CD4-positive, alpha-beta T cell treated with Interleukin-21 for 1 hour (primary cell): ENCODE measurements around the gene SEC16A.

Experiments
- DNase-seq: peaks from one replicate; pipeline ENCODE4 v3.0.0-alpha.2; 2020

The SEC16A gene

DNA sequence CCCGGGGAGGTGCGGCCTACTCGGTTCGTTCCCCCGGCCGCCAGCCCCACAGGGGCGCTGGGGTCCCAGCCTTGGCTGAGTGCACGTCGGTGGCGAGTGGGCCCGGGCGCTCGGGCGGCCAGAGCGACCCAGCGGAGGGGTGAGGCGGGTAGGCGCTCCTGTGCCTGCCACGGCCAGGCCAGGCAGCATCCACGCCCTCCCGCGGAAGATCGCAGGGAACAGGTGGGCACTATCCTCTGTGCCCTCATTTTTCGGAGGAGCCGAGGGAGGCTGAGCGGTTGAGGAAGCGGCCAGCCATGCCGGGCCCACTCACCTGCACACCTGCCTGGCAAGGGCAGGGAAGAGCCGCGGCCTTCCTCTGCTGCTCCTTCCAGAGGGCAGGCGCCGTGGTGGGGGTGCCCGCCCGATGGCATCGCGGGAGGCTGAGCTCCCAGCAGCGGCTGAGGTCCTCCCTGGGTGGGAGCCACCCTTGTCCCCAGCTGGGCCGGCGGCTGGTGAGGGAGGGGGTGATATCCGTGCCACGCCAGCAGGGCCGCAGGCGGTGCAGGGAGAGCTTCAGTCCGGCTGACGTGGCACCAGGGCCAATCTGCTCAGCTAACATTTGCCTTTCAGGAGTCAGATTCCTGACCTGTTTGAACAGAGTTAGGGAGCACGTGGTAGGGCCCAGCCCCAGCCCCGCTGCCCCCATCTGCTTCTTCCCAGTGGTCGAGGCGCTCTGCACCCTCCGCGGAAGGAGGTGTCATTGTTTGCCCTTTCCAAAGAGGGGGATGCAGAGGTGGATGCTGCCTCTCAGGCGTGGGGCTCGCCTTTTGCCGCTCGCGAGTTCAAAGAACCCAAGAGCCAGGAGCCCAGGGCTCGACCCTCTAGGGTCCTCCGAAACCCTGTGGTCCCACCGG, 1.6 kb upstream of the SEC16A start:
- no peak for DNase-seq

DNA sequence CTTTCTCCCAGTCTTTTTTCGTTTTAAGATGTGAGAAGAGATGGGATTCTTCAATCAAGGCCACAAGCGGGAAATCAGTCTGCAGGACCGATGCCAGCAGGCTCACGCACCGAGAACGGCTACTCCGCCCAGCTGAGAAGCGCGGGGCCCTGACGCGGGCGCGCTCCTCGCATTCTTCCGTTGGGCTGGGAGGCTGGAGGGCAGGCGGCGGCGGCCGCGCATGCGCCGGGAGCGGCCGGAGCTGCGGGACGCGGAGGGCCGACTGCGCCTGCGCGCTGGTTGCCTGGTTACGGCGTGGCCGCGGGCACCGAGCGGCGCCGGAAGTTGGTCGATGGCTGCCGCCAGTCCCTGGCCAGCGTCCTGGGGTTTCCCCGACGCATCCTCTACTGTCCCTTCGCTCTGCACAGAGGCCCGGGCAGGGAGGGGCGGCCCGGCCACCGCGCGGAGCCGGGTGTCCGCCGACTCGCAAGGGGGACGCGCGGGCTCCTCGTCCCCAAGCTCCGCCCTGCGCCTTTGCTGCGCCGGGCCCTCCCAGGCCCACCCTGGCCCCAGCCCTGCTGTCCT, 831 bp upstream of the SEC16A start:
- peak; percentile 95 for DNase-seq

DNA sequence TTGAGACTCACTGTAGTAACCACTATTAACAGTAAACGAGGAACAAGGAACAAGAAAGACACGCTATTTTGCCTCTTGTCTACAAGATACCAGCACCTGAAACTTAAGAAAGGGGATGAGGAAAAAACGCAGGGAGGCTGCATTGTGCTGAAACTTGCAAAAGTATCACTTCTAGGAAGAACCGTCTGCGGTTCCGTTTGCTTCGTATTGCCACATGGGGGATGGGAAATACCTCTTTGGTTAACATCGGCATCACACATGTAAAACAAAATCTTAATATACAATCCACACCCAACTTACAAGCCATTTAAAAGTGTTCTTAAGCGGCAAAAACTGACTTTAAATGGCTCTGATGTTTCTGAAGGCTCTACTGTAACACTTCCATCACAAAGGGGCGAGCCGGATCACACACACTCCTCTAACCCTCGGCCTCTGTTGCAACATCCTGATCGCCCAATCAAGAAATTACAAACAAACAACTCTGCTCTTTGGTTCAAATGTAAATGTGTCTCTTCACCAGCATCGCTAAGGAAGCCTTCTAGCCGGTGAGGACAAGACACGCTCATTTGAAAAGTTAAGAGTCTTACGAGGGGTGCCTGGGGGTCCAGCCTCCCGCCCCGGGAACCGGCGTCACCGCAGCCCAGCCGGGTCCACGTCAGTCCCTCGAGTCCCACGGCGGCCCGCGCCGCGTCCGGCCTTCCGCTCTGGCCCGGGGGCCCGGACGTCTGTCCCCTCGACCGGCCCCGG, 621 bp downstream of the SEC16A start:
- DNase-seq, result peak; percentile 76

DNA sequence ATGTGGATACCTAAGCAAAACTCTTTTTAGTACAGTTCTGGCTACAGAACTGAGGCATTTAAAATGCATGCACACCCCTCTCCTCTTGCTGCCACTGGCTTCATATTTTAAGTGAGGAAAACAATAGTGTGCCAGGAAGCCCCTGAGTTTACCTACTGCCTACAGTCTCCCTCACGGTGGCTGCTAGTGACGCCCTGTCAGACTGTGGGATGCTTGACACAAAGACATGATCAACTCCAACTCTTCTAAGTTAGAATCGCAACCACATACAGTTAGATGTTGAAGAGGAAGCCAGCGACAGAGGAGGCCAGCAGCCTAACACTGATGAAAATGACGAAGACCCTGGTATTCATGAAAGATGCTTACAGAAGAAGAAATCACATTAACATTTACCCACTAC, 1.3 kb downstream of the SEC16A start:
- DNase-seq, result peak; percentile 25

DNA sequence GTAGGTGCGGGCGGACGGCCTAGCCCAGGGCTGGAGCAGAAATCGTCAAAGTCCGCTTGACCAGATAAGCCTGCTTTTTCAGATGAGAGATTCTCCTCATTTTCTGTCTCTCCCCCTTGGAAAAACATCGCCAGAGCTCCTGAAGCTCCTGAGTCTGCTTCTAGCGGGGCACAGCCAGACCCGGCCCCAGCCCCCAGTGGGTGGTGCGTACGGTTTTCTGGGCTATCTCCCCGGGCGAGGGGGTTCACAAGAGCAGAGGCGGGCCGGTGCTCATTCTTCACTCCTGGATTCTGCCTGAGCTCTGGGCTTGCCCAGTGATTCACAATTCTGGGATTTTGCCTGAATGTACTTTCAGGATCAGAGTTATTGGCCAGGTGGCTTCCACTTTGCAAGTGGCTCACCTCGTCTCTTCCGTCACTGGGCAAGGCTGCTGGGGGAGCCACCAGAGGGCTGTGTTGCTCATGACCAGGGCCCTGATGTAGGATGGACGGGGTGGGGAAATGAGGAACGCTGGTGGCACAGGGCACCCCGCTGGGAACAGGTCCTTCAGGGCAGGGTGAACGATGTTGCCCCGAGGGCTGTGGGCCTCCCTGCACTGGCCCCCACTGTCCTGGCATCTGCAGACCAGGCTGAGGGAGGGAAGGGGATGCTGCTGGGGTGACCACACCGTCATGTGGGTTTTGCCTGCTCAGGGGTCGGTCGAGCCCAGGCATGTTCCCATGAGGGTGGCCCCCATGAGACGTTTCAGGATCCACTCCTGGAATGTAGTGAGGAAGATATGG, 6.3 kb downstream of the SEC16A start:
- DNase-seq, result no peak

DNA sequence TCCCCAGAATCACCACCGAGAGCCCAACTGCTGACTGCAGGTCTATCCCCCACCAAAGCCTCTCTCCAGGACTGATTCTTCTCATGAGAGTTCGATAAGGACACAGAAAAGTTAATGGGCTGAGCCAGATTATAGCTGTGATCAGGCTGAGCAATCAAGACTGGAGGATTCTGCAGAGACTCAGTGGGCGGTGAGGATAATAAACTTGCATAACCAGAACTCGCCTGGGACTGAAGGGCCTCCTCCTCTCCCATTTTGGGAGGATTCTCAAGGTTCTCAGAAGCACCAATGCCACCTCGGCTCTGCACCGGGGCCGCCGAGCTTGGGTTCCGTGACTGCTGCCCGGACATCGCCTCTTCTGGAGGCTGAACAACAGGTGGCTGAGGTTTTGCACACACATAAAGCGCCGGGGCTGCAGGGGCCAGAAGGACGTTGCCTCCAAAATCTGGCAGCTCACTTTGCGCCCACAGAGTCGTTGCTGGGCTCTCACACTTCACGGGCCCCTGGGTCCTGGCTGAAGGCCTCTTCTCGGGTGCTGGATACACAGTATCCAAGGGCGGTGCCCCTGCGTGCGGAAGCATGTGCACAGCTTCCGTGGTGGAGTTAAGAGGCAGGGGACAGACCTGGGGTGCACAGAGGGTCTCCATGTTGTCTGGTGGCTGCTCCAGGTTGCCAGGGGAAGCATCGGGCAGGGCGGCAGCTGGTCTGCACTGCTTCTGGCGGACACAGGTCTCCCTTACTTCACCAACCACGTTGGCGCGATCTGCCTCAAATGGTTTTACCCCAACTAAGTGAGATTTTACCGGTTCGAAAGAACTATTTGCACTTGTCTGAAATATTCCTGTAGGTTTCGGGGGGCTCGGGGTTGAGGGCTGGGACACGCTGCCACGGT, 7.6 kb downstream of the SEC16A start:
- no peak for DNase-seq

DNA sequence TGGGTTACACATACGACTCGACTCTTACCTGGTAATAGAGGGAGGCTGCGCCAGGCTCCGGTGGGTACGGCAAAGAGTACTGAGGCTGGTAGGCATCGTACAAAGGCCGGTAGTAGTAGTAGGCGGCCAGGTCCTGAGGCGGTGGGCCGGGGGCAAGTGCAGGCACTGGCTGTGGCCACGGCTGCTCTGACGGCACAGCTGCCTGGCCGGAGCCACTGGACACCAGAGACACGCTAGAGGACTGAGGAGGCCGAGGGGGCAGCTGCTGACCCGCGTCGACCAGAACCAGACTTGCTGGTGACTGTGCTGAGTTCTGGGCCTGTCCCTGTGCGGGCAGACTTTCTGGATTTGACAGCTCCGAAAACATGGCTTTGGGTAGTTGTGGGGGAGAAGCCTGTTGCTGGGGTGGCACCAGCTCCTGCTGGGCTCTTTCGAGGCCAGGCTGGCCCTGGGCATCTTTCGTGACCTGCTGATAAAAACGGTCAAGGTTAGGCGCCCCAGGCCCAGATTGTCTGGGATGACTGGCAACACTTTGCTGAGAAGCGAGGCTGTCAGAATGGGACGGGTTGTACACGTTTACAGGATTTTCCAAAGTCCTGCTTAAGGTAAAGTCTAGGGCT, 8.7 kb downstream of the SEC16A start:
- no peak for DNase-seq

DNA sequence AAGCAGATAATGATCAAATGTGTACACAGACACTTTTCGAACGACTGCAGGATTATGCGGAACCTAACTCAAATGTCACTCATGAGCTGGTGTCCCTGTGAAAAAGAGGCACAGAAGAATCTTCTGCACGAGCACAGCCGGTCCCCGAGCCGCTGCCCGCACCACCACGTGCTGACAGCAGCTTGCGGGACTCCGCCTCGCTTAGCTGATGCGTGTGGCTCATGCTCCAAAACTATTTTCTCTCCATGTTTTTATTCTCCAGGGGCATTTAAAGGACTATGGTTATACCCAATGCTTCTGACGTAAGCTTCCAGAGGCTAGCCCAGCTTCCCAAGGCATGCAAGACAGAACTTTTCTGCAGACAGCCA, 9.5 kb downstream of the SEC16A start:
- DNase-seq, result no peak

DNA sequence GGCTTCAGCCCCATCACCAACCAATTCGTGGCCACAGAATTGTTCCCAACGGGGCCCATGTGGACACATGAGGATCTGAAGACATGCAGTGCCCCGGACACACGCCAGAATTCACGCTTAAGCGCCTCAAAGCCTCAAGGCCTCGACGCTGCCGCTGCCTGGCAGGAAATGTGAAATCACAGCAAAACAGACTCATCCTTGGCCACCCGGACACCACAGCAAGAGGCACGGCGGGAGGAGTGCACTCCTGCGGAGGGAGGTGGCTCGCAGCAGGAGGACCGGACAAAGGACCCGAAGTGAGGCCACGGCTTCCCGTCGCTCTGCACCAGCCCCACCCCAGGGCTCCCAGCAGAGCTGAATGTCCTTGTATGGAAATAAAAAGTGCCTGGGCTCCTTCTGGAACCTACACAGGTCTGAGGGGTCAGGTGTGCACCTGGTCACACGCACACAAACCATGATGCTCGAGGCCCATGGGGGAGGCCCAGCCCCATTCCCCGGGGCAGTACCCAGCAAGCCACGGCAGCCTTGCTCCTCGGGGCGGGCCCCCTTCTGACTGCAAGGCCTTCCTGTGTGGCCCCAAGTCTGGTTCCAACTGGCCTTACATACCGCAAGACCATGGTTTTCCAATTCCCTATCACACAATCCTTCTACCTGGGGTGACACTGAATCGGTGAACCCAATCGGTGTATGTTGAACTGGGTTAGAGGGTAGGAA, 10.0 kb downstream of the SEC16A start:
- no peak for DNase-seq

DNA sequence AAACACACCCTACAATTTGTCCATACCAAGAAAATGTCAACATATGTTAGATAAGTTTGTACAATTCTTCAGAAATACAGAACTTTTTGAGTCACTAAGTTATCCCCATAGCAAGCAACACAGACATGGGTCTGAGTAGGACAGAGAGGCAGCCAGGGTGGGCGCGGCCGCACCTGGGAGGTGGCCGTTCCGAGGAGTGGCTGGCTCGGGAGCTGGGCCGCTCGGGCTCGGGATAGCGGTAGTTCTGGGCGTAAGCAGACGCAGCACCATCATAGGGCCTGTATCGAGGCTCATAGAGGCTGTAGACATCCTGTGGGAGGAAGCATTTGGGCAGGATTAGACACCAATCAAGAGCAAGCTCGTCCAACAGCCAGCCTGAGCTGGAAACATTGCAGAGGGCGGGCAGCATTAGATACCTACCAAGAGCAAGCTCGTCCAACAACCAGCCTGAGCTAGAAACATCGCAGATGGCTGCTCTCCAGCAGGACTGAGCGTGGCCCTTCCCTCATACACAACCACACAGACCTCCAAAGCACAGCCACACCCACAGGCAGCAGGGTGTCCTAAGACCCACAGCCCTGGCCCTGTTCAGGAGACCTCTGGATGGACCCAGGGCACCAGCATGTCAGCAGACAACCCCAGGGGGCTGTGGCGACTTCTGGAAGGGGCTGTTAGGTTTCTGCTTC, 10.9 kb downstream of the SEC16A start:
- DNase-seq, result no peak

DNA sequence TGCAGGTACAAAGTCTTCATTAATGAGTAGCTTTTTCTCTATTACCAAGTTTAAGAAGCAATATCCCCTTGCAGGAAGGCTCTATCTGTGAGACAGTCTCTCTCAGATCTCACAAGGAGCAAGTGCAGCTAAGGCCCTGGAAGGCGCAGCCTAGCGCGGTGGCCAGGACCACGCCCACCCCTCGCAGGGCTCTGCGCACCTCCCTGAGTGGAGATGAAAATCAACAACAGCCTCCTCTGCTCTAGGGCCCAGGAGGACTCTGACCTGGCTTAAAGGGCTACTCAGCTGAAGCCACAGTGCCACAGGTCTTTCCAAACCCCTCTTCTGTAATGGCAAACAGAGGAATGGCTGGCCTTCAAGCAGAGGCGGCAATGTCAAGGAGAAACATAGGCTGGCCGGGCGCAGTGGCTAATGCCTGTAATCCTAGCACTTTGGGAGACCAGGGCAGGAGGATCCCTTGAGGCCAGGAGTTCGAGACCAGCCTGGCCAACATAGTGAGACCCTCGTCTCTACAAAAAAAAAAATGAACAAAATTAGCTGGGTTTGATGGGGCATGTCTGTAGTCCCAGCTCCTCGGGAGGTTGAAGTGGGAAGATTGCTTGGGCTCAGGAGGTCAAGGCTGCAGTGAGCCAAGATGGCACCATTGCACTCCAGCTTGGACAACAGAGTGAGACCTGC, 11.9 kb downstream of the SEC16A start:
- DNase-seq, result no peak

DNA sequence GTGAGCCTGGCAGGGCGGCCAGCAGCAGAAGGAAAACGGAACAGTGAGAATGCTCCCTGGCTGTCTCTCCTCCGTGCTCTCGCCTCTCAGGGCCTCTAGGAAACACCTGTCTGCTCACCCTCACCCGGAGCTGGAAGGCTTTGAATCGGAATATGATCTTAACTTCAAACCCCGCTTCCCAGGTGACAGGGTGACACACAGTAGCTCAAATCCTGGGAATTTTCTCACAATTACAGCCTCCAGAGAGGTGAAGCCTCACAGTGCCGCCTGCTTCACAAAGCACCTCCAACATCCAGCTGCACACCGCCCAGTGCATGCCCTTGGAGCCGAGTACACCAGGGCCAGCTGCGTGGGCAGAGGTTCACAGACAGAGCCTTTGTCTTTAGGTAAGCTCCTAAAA, 12.5 kb downstream of the SEC16A start:
- no peak for DNase-seq

DNA sequence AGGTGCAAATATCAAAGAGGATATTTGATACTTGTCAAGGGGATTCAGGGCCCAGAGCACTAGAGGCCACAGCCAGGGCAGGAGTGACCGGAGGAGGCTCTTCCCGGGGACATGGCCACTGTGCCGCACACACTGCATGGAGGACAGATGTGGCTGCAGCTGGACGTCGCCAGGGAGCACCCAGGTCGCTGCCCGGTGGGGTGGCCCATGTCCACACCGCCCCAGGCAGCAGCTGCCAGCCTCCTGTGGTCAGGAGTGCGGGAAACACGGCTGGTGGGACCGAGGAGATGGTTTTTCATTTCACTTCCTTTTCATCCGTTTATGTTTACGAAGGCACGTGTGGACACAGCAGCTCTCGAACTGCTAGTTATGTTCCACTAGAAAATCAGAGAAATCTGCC, 15.1 kb downstream of the SEC16A start:
- no peak for DNase-seq

DNA sequence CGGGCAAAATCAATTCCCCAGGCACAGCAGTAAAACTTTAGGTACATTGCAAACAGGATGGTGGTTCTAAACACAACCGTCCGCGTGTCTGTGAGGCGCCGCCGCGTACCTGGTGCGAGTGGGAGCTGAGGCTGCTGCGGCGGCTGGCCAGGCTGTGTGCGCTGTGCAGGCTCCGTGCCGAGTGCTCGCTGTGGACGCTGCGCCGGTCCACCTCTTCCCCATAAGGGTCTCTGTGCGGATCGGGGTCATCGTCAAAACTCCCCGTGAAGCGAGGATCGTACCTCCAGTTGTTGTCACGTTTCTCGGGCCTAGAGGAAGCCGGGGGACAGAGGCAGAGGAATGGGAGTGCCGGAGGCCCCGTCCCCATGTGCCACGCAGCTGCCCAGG, 16.7 kb downstream of the SEC16A start:
- no peak for DNase-seq

DNA sequence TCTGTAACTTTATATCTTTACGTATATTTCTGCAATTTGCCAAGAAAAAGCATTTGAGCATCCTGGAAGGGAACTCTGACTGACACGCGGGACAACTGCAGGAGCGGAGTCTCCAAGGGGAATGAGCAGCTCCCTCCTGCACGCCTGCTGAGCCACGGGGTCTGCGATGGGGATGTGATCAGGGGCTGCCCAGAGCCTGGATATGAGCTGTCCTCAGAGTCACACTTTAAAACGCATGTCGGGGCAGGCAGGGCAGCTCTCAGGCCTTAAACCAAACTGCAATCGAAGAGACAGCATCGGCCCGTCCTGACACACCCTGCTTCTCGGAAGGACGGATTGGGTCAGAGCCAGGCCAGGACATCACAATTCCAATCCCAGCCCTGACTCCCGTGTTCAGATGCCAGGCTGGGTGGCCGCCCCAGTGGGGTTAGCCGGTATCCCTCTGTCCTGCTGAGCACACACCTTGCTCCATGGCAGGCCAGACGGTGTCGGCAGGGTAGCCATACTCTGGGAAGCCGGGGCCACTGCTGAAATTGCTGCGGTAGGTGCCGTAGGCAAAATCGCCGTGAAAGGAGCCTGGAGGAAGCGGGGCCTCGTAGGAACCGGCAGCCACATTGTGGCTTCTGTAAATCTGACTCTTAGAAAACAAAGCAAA, 17.2 kb downstream of the SEC16A start:
- DNase-seq, result no peak

DNA sequence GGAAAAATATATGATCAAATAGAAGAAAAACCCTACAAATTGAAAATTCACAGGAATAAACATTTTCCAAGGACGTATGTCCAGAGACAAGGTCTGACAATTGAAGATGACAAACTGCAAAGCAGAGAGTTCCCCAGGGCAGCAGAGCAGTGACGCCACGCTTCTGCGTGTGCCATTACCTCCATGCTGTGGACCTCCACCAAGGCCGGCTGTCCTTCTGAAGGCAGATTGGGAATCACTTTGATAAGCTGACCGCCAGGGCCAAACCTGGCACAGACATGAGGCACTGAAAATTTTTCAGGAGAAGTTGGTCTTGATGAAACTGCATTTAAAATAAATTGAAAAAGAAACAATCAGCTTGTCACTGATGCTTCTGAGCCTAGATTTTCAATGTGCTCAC, 18.6 kb downstream of the SEC16A start:
- no peak for DNase-seq

DNA sequence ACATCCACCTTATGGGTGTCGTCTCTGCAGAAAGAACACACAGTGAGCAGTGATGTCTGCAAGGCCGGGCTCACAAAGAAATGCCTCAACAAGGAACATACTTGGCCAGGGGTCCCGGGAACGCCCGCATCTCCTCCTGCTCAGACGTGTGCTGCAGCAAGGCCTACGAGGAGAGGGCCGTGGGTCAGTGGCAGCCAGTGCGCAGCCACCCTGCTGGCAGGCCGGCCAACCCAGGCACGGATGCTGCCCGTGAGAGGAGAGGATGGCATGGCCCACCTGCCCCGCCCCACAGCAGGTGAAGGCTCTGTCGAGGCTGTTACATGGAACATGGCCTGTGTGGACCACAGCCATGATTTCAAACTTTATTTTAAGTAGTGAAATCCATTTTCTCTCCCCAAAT, 19.3 kb downstream of the SEC16A start:
- no peak for DNase-seq

DNA sequence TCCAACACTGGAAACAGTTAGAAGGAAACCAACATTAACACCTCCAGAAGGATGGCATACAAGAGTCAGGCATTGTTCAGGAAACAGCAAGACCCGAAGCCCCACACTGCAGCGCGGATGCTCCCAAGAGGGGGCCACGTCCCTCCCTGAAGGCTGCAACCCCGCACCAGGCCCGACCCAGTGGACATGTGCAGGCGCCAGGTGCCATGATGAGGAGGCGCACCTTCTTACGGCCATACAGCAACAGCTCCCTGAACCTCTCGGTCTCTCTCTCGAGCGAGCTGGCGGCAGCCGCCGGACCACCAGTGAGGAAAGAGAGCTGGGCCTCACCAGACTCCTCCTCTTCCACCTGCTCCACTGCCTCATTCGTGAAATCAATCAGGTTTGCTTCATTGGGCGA, 20.2 kb downstream of the SEC16A start:
- no peak for DNase-seq

DNA sequence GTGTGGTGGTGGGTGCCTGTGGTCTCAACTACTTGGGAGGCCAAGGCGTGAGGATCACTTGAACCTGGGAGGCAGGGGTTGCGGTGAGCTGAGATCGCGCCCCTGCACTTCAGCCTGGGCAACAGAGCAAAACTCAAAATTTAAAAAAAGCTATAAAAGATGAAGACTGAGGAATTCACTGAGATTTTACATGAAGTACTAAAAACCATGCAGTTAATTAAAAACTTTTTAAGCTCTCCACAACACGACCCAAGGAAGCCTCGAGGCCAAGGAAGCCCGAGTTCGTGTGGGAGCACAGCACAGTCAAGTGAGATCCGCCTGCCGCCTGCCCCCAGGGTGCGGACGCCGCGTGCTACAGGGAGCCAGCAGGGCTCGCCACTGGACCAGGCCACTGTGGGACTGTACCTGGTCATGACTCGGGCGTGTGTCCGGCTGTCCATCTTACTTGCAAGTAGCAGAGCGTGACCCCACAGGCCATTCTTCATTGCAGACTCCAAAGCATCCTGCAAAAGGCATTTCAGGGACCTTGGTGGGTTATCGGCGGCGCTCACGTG, 22.0 kb downstream of the SEC16A start:
- no peak for DNase-seq
